Natural killer cell (primary cell): ENCODE results near the gene ZNF778. TPM values are rescaled to one million over a fixed set of nuclear protein-coding genes. Genes with fewer than 3 reads are reported as not detected.
"Not testable (repeated sequence)": the region's sequence is repeated elsewhere in the genome, so short reads cannot be mapped to it uniquely, and the experiment has no call there.

Experiments
- ATAC-seq, 3 donors: fragments of 150-1000 bp in 2 of 3; fragments of 200-7000 bp in 1 of 3; cut with Tn5 transposase; 1 replicate in 1 of 3; 2 replicates in 2 of 3; pipeline ENCODE4 v1.10.0; 2021; ENCODE audit warnings: mild to moderate bottlenecking in 2 of 3, moderate library complexity in 2 of 3
- DNase-seq, 2 donors: peaks; one replicate each; pipeline versions ENCODE4 v3.0.0 to v3.0.0-alpha.2; 2013 to 2021; ENCODE audit warnings: mixed read lengths in 1 of 2
- H3K27ac ChIP-seq: one replicate; pipeline ENCODE4 v1.5.1; 2013; ENCODE audit warnings: mild to moderate bottlenecking, low read length
- H3K27me3 ChIP-seq: one replicate; pipeline ENCODE4 v1.6.1; 2013; ENCODE audit warnings: low read length; ENCODE audit not compliant: control insufficient read depth, insufficient read depth
- H3K36me3 ChIP-seq: one replicate; pipeline ENCODE4 v1.6.1; 2013; ENCODE audit warnings: low read length; ENCODE audit not compliant: control insufficient read depth, insufficient read depth
- H3K4me1 ChIP-seq: one replicate; pipeline ENCODE4 v1.6.1; 2013; ENCODE audit warnings: low read length; ENCODE audit not compliant: control insufficient read depth, insufficient read depth
- H3K4me3 ChIP-seq: one replicate; pipeline ENCODE4 v1.5.1; 2013; ENCODE audit warnings: low read length
- H3K9me3 ChIP-seq: one replicate; pipeline ENCODE4 v1.6.1; 2013; ENCODE audit warnings: low read length; ENCODE audit not compliant: control insufficient read depth, insufficient read depth
- H3K27ac Mint-ChIP-seq, 2 donors: one replicate each; pipeline ENCODE4 v1.8.0; 2022; ENCODE audit warnings: mild to moderate bottlenecking in 2 of 2, mixed read lengths in 2 of 2, moderate library complexity in 1 of 2
- H3K27me3 Mint-ChIP-seq, 2 donors: one replicate each; pipeline ENCODE4 v1.8.0; 2022; ENCODE audit warnings: low read depth in 2 of 2, mixed read lengths in 2 of 2
- H3K36me3 Mint-ChIP-seq: one replicate; pipeline ENCODE4 v1.8.0; 2022; ENCODE audit warnings: mixed read lengths
- H3K4me1 Mint-ChIP-seq, 2 donors: one replicate each; pipeline ENCODE4 v1.8.0; 2022; ENCODE audit warnings: mixed read lengths in 2 of 2
- H3K4me3 Mint-ChIP-seq: one replicate; pipeline ENCODE4 v1.8.0; 2022; ENCODE audit warnings: mild to moderate bottlenecking, moderate library complexity, mixed read lengths
- H3K9me3 Mint-ChIP-seq, 2 donors: one replicate each; pipeline ENCODE4 v1.8.0; 2022; ENCODE audit warnings: mixed read lengths in 2 of 2
- CTCF ChIP-seq: fragments of 200-600 bp; IDR thresholded peaks from one replicate; pipeline ENCODE4 v1.8.0; 2022; ENCODE audit warnings: antibody characterized with exemption
- WGBS: methylation state at CpG from one replicate; pipeline ENCODE4 v1.1.7; 2013; ENCODE audit warnings: missing lambda C conversion rate; ENCODE audit not compliant: insufficient coverage; 5-methylcytosine and 5-hydroxymethylcytosine counted together
- intact Hi-C: fragments of 100-400 bp; cut with micrococcal nuclease; formaldehyde crosslinking; loops from one replicate; pipeline ENCODE4 v1.14.2; 2022
- total RNA-seq, 4 donors: library from RNA; stranded (reverse); fragments of 120-200 nt in 1 of 4; gene quantifications; one replicate each; pipeline versions ENCODE4 v1.2.3 to v1.2.4, GENCODE V29; 2013 to 2022

ZNF778 gene
- total RNA-seq, 3 donors from 2014 or later (not counting 1 experiment from before 2014, with no cell fraction given), result 7.0 to 14.1 (median 11.8) TPM

- Mint-ChIP-seq H3K9me3 (no peaks in the 10 kb centered on the region), H3K4me3 (no peak overlapping the region), H3K27ac (peak overlapping the region; percentile 60 to 88), H3K4me1 (peaks cover 0 to 11% of the 10 kb centered on the region in 2 donors), H3K27me3 (no peaks in the 10 kb centered on the region), H3K36me3 (no peaks in the 10 kb centered on the region)
- no peak for TF ChIP-seq CTCF
- H3K27ac ChIP-seq, result no peak overlapping the region
- DNase-seq (peak in 1 of 2 donors; percentile 52), ATAC-seq (peak; percentile 14 to 30 (median 17))
- H3K4me1 ChIP-seq, result peaks cover 4% of the 10 kb centered on the region
- H3K27me3 ChIP-seq, result no peaks in the 10 kb centered on the region
- WGBS, result 74% methylated on average over 19 of the region's 19 CpGs
- intact Hi-C loops, result no loop called here
- H3K36me3 ChIP-seq, result no peaks in the 10 kb centered on the region
- no peaks in the 10 kb centered on the region for H3K9me3 ChIP-seq
- H3K4me3 ChIP-seq, result no peak overlapping the region
These were observed 29.6 kb upstream of the ZNF778 start for GRCh38 chr16:89187770-89188392.

GRCh38 chr16:89188471-89189357 lies 28.8 kb upstream of the ZNF778 start:
- H3K27ac ChIP-seq, H3K4me3 ChIP-seq, H3K36me3 Mint-ChIP-seq, H3K9me3 Mint-ChIP-seq, H3K4me3 Mint-ChIP-seq, H3K27me3 Mint-ChIP-seq, H3K9me3 ChIP-seq, ATAC-seq, H3K27me3 ChIP-seq, DNase-seq, H3K36me3 ChIP-seq, intact Hi-C loops: not testable (repeated sequence)
- peaks cover 0 to 11% of the 10 kb centered on the region in 2 donors for H3K4me1 Mint-ChIP-seq
- peak overlapping the region; percentile 6 to 69 for H3K27ac Mint-ChIP-seq
- peaks cover 10% of the 10 kb centered on the region for H3K4me1 ChIP-seq
- WGBS, result 91% methylated on average over 25 of the region's 25 CpGs

- no peaks in the 10 kb centered on the region for H3K27me3 Mint-ChIP-seq
- 65% methylated on average over 14 of the region's 14 CpGs for WGBS
- H3K9me3 Mint-ChIP-seq, result no peaks in the 10 kb centered on the region
- peak overlapping the region; percentile 6 to 69 for H3K27ac Mint-ChIP-seq
- H3K27me3 ChIP-seq, result no peaks in the 10 kb centered on the region
- H3K27ac ChIP-seq, result no peak overlapping the region
- no peak for TF ChIP-seq CTCF
- H3K4me1 ChIP-seq, result peaks cover 10% of the 10 kb centered on the region
- no peaks in the 10 kb centered on the region for H3K36me3 Mint-ChIP-seq
- peaks cover 0 to 11% of the 10 kb centered on the region in 2 donors for H3K4me1 Mint-ChIP-seq
- DNase-seq, result peak in 1 of 2 donors; percentile 33
- H3K4me3 Mint-ChIP-seq, result no peak overlapping the region
- no peaks in the 10 kb centered on the region for H3K36me3 ChIP-seq
- H3K4me3 ChIP-seq, result no peak overlapping the region
- H3K9me3 ChIP-seq, result no peaks in the 10 kb centered on the region
- no peak for ATAC-seq
- intact Hi-C loops, result no loop called here
These were observed 28.0 kb upstream of the ZNF778 start for GRCh38 chr16:89189358-89190025.
